Measurements from ENCODE around the gene ADGRB3. TPM values are rescaled to one million over a fixed set of nuclear protein-coding genes. Genes with fewer than 3 reads are reported as not detected.
"Not testable (repeated sequence)": the region's sequence is repeated elsewhere in the genome, so short reads cannot be mapped to it uniquely, and the experiment has no call there.

ADGRB3 gene
- total RNA-seq, 1 donor from 2014 or later = 1.5 TPM

- TF ChIP-seq CTCF (IDR thresholded peaks at IDR 0.05; ENCODE audit: borderline replicate concordance) = peak; percentile 60
- H3K27ac ChIP-seq (replicated peaks) = no peak overlapping the region
- no peaks in the 10 kb centered on the region for H3K27me3 ChIP-seq (ENCODE audit: low read depth)
- H3K36me3 ChIP-seq = no peaks in the 10 kb centered on the region
- no peak for DNase-seq
- no peaks in the 10 kb centered on the region for H3K4me1 ChIP-seq
- H3K4me3 ChIP-seq = no peak overlapping the region
- intact Hi-C loops (cut with micrococcal nuclease) = no loop called here
- no peaks in the 10 kb centered on the region for H3K9me3 ChIP-seq (replicated peaks)
Observed at GRCh38 chr6:68876792-68877493, 241.9 kb downstream of the ADGRB3 start.

- Histone ChIP-seq H3K4me1 (no peaks in the 10 kb centered on the region), H3K36me3 (no peaks in the 10 kb centered on the region), H3K9me3 (replicated peaks) (no peaks in the 10 kb centered on the region), H3K27me3 (ENCODE audit: low read depth) (no peaks in the 10 kb centered on the region), H3K27ac (replicated peaks) (no peak overlapping the region), H3K4me3 (no peak overlapping the region)
- no peak for TF ChIP-seq CTCF (IDR thresholded peaks at IDR 0.05; ENCODE audit: borderline replicate concordance)
- DNase-seq = no peak
- intact Hi-C loops (cut with micrococcal nuclease) = no loop called here
Observed at GRCh38 chr6:68880050-68880813, 245.2 kb downstream of the ADGRB3 start.

GRCh38 chr6:68883325-68883724 is 248.2 kb downstream of the ADGRB3 start:
- H3K9me3 ChIP-seq (replicated peaks); H3K4me1 ChIP-seq; H3K4me3 ChIP-seq; H3K27me3 ChIP-seq (ENCODE audit: low read depth); H3K27ac ChIP-seq (replicated peaks); intact Hi-C loops (cut with micrococcal nuclease); H3K36me3 ChIP-seq; DNase-seq: not testable (repeated sequence)

- Histone ChIP-seq H3K27ac (replicated peaks) (no peak overlapping the region), H3K36me3 (no peaks in the 10 kb centered on the region), H3K4me1 (peaks cover 3% of the 10 kb centered on the region), H3K4me3 (no peak overlapping the region), H3K27me3 (ENCODE audit: low read depth) (no peaks in the 10 kb centered on the region), H3K9me3 (replicated peaks) (no peaks in the 10 kb centered on the region)
- intact Hi-C loops (cut with micrococcal nuclease) = no loop called here
- TF ChIP-seq CTCF (IDR thresholded peaks at IDR 0.05; ENCODE audit: borderline replicate concordance) = no peak
- no peak for DNase-seq
Observed at GRCh38 chr6:68891419-68891818, 256.3 kb downstream of the ADGRB3 start.

- Histone ChIP-seq H3K4me1 (peaks cover 3% of the 10 kb centered on the region), H3K27ac (replicated peaks) (no peak overlapping the region), H3K36me3 (no peaks in the 10 kb centered on the region), H3K4me3 (no peak overlapping the region), H3K27me3 (ENCODE audit: low read depth) (no peaks in the 10 kb centered on the region), H3K9me3 (replicated peaks) (no peaks in the 10 kb centered on the region)
- no peak for DNase-seq
- no peak for TF ChIP-seq CTCF (IDR thresholded peaks at IDR 0.05; ENCODE audit: borderline replicate concordance)
- intact Hi-C loops (cut with micrococcal nuclease) = no loop called here
Observed at GRCh38 chr6:68892452-68892851, 257.4 kb downstream of the ADGRB3 start.

- no peak overlapping the region for H3K4me3 ChIP-seq
- no peak for TF ChIP-seq CTCF (IDR thresholded peaks at IDR 0.05; ENCODE audit: borderline replicate concordance)
- no peaks in the 10 kb centered on the region for H3K27me3 ChIP-seq (ENCODE audit: low read depth)
- intact Hi-C loops (cut with micrococcal nuclease) = no loop called here
- H3K9me3 ChIP-seq (replicated peaks) = no peaks in the 10 kb centered on the region
- no peak for DNase-seq
- H3K27ac ChIP-seq (replicated peaks) = no peak overlapping the region
- H3K4me1 ChIP-seq = peaks cover 3% of the 10 kb centered on the region
- no peaks in the 10 kb centered on the region for H3K36me3 ChIP-seq
Observed at GRCh38 chr6:68895929-68896328, 260.8 kb downstream of the ADGRB3 start.
